Right forelimb (tissue), 1 donor: ENCODE data around the gene LLPH.

Experiments used
- DNase-seq: peaks from one replicate; pipeline ENCODE4 v3.0.0-alpha.2; 2018

The LLPH gene

GRCh38 chr12:66087365-66087943 is 43.1 kb downstream of the LLPH start:
- peak; percentile 85 for DNase-seq

GRCh38 chr12:66085998-66086397 is 44.6 kb downstream of the LLPH start:
- DNase-seq, result no peak

GRCh38 chr12:66085213-66085612 is 45.3 kb downstream of the LLPH start:
- DNase-seq, result no peak

- DNase-seq, result no peak
Measured at GRCh38 chr12:66083766-66084165, 46.8 kb downstream of the LLPH start.

GRCh38 chr12:66082744-66083143 is 47.8 kb downstream of the LLPH start:
- no peak for DNase-seq

GRCh38 chr12:66080791-66081190 is 49.8 kb downstream of the LLPH start:
- no peak for DNase-seq

GRCh38 chr12:66077542-66077941 is 53.0 kb downstream of the LLPH start:
- DNase-seq, result no peak

- DNase-seq, result no peak
Measured at GRCh38 chr12:66074561-66074960, 56.0 kb downstream of the LLPH start.

GRCh38 chr12:66072566-66072965 is 58.0 kb downstream of the LLPH start:
- DNase-seq, result no peak

GRCh38 chr12:66072135-66072534 is 58.4 kb downstream of the LLPH start:
- no peak for DNase-seq

- DNase-seq, result no peak
Measured at GRCh38 chr12:66071549-66071948, 59.0 kb downstream of the LLPH start.

- DNase-seq, result no peak
Measured at GRCh38 chr12:66070378-66071120, 60.0 kb downstream of the LLPH start.

GRCh38 chr12:66066929-66067523 is 63.5 kb downstream of the LLPH start:
- no peak for DNase-seq
